Stimulated activated CD4-positive, alpha-beta T cell treated with anti-CD3 and anti-CD28 coated beads, Interleukin-12 subunit alpha, Interleukin-12 subunit beta, amount 100 ng/mL, for 48 hours (primary cell): ENCODE results near the gene TRAPPC2B.
"Not testable (repeated sequence)": the region's sequence is repeated elsewhere in the genome, so short reads cannot be mapped to it uniquely, and the experiment has no call there.

Experiments used
- DNase-seq, 3 donors: peaks; one replicate each; pipeline ENCODE4 v3.0.0-alpha.2; 2020; ENCODE audit warnings: low read depth in 2 of 3, low spot score in 1 of 3

Gene TRAPPC2B

GRCh38 chr19:57374179-57374578 is 10.8 kb downstream of the TRAPPC2B start:
- no peak for DNase-seq

DNA sequence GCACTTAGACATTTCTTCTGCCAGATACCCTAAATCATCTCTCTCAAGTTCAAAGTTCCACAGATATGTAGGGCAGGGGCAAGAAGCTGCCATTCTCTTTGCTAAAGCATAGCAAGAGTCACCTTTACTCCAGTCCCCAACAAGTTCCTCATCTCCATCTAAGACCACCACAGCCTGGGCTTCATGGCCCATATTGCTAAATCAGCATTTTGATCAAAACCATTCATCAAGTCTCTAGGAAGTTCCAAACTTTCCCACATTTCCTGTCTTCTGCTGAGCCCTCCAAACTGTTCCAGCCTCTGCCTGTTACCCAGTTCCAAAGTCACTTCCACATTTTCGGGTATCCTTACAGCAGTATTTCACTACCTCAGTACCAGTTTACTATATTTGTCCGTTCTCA is 11.3 kb downstream of the TRAPPC2B start:
- DNase-seq, result not testable (repeated sequence)

DNA sequence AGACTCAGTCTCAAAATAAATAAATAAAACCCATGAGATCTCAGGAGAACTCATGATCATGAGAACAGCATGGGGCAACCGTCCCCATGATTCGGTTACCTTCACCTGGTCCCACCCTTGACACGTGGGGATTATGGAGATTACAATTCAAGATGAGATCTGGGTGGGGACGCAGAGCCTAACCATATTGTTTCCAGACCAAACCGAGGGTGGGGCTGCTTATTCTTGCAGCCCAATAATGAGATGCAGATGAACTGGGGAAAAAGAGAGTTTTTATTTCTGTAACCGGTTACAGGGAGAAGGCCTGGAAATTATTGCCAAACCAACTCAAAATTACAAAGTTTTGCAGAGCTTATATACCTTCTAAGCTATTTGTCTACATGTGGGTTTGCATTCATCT is 12.8 kb downstream of the TRAPPC2B start:
- DNase-seq, result no peak

DNA sequence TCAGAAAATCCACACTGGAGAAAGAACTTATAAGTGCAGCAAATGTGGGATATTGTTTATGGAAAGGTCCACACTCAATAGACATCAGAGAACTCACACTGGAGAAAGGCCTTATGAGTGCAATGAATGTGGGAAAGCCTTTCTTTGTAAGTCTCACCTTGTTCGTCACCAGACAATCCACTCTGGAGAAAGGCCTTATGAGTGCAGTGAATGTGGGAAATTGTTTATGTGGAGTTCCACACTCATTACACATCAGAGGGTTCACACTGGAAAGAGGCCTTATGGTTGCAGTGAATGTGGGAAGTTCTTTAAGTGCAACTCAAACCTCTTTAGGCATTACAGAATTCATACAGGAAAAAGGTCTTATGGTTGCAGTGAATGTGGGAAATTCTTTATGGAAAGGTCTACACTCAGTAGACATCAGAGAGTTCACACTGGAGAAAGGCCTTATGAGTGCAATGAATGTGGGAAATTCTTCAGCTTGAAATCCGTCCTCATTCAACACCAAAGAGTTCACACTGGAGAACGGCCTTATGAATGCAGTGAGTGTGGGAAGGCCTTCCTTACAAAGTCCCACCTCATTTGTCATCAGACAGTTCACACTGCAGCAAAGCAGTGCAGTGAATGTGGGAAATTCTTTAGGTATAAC is 14.3 kb downstream of the TRAPPC2B start:
- no peak for DNase-seq

DNA sequence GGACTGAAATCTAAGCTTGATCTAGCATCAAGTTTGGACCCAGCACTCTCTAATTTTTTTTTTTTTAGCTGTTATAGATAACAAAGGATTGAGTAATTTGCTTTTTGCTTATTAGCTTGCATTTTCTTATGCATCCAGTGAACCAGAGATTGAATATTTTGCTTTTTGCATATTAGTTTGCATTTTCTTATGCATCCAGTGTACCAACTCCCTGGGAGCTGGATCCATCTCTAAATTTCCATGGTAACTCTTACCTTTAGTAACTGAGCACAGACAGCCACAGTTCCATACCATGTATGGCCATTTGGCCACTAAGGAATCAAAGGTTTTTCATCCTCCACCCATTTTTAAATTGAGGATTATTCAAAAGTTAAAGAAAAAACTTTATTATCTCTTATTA is 17.6 kb downstream of the TRAPPC2B start:
- DNase-seq, result no peak

DNA sequence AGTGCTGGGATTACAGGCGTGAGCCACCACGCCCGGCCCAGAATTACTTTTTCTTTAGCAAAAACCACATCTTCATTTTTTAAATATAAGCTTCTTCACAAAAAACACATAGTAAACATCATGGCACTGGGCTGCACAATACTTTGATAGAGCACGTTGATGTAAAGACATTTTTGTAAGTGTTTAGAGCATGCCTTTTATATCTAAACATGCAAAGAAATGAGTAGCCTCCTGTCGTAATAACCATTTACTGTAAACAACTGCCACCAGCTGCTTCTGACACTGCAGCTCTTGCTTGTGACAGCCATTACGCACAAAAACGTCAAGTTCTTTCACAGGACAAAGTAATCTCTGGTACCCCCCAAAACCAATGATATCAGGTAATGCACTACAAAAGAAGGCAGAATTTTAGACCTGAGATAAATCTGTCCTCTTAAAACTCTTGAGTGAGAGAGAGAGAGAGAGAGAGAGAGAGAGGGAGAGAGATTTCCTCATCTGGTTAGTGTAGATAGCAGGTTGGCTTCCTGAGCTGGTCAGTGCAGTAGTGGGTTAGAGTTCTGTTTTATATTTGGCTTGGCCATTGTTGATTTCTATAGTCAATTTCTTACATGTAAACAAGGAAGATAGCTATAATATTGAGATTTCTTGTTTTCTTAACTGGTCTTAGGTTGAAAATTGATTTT is 19.6 kb downstream of the TRAPPC2B start:
- no peak for DNase-seq

DNA sequence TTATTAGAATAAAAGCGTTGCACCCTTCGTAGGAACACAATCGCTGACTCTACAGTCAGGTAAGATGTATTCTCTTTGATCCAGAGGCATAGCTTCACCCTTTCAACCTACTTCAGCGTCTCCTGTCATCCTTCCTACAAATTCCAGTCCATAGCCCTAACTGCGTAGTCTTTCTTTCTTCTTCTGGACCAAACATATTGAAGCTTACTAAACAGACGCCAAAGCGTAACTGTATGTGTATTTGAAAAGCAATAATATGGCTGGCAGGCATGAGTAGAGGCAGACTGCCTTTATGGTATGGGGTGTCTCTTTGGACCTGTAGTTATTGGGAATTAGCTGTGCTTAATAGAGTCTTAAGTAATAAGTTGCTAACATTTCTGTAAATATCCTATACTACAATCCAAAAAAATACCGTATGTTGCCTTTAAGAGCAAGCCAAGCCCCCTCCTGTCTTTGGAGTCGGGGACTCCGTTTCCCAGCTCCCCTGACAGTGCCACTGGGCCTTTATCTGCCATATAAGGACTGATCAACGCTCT is 25.9 kb downstream of the TRAPPC2B start:
- no peak for DNase-seq

GRCh38 chr19:57389730-57390598 is 26.6 kb downstream of the TRAPPC2B start, which contains the start of gene ZNF548:
ZNF548 (plus strand) TSS chr19:57389854; CDS start chr19:57390100, 246 bp downstream.
- DNase-seq, result peak; percentile 91 to 95 (median 92)

DNA sequence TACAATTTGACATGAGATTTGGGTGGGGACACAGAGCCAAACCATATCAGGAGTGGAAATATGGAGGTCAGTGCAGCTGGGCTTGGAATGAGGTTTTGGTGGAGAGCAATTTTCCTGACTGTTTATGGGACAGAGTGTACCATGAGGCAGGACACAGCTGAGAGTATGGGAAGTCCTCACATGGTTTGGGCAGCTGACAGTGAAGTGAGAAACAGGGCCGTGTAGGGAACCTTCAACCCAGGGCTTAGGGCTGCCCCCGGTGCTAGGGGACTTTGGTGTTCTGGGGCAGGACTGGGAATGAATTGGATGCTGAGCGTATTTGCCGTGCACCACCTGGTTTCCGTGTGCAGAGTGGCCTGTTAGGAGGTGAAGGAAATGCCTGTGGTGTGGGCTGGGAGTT is 32.4 kb downstream of the TRAPPC2B start:
- DNase-seq, result no peak

GRCh38 chr19:57398868-57399267 is 35.5 kb downstream of the TRAPPC2B start:
- no peak for DNase-seq

- no peak for DNase-seq
These were observed 40.6 kb downstream of the TRAPPC2B start for GRCh38 chr19:57403737-57404563.

DNA sequence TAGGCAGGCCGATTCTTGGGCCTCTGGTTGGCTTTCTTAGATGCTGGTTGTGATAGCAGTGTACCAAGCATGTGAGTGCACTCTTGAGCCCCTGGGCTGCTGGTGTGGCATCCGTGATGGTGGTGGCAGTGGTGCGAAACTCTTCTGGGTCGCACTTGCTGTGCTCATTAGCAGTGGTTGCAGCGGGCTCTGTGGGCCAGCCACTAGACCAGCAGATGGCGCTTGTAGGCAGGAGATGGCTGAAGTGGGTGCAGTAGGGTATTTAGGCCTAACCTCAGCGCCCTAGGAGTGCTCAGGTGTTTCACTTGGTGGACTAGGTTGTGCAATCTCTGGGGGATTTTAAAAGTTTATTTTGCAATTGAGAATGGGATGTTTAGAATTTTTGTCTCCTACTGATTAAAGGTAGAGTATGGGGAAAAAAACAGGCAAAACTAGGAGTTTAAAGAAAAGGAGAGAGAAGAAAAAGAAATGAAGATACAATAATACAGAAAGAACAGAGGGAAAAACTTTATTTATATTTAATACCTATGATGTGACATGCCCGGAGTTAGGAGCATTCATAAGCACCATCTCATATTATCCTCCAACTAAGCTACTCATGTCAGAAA is 43.3 kb downstream of the TRAPPC2B start:
- peak; percentile 55 to 71 (median 62) for DNase-seq

- DNase-seq, result peak; percentile 83 to 88 (median 87)
These were observed 47.7 kb downstream of the TRAPPC2B start, which contains the start of gene ZNF17 for GRCh38 chr19:57410877-57411671. ZNF17 (plus strand) TSS chr19:57411161; CDS start chr19:57413616, 2,455 bp downstream.
